HUDEP-2 (cell line): Measurements from ENCODE around the gene SPNS3.

Experiments used
- DNase-seq, 76 experiments: peaks; one replicate each; lab custom pipeline; 2025; ENCODE audit not compliant: unreplicated experiment in 76 of 76; lab: John Stamatoyannopoulos, UW

Gene SPNS3

GRCh38 chr17:4433515-4434031 is at the start of gene SPNS3:
Gene SPNS3 (plus strand): TSS chr17:4433940. CDS start chr17:4433968, 28 bp downstream.
- no peak for DNase-seq

DNA sequence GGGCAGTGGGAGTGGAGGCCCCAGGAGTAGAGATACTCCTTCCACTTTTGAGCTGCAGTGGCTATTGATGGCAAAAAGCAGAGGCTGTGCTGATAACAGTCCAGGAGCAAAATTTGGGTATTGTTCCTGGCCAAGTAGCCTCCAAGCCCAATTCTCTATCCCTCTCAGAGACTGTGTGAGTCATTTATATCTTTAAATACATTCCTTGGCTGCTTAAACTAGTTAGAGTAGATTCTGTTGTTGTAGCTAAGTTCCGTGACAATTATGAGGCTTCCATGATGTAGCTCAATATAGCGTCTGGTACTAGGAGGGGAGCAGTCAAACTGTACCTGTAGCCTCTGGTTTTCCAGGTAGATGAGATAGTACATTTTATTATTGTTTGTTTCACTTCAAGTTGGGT is 47.3 kb upstream of the SPNS3 start:
- no peak for DNase-seq

GRCh38 chr17:4387137-4387536 is 46.6 kb upstream of the SPNS3 start:
- no peak for DNase-seq

- no peak for DNase-seq
These were observed 44.7 kb upstream of the SPNS3 start for GRCh38 chr17:4389079-4389478.

DNA sequence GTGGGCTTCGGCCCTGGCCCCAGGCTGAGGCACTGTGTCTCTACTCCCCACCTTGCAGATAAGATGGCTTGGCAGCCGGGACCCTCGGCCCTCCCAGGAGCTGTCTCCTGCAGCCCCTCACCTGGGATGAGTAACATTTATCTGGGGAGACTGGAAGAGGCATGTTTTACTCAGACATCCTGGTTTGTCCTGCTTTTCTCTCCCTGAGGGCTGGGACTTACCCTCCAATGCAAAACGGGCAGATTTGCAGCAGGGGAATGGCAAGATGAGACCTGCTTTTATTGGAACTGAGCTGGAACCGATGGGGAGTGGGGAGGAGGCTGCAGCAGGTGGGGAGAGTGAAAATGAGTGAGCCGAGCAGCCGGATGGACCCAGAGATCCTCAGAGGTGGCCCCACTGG is 39.9 kb upstream of the SPNS3 start:
- DNase-seq, result no peak

DNA sequence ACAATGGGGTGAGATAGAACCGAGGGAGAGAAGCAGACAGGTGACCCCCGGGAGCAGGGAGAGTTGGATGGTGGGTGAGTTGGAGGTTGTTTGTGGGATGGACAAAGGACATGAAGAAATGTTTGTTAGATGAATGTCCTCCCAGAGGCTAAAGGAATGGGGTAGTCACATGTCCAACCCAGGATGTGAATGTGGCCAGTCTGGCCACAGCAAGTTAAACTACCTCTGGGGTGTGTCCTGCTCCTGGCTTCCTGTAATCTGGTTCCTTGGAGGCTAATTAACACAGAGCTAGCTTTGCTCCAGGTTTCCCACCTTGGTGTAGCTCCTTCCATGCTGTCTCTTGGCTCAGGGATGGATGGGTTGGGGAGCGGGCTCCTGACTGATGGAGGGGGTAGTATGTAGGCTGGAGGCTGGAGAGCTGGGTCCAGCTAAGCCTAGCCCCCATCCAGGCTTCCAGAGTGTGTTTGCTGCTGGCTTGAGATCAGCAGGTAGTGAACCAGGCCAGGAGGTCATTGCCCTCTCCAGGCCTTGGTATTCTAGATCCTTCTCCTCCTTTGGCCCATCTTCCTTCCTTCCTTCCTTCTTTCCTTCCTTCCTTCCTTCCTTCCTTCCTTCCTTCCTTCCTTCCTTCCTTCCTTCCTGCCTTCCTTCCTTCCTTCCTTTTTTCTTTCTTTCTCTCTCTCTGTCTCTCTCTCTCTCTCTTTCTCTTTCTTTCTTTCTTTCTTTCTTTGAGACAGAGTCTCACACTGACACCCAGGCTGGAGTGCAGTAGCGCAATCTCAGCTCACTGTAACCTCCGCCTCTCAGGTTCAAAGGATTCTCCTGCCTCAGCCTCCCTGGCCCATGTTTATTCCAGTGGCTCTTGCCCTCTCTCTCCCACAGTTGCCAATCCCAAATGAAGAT is 39.3 kb upstream of the SPNS3 start:
- no peak for DNase-seq

DNA sequence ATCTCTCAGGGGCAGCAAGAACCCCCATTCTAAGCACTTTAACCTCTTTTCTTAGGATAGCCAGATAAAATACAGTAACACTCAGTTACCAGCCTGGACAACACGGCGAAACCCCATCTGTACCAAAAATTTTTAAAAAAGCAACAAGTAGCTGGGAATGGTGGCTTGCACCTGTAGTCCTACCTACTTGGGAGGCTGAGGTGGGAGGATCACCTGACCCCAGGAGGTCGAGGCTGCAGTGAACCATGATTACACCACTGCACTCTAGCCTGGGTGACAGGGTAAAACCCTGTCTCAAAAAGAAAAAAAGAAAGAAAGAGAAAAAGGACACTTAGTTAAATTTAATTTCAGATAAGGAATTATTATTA is 38.6 kb upstream of the SPNS3 start:
- DNase-seq, result no peak

- DNase-seq, result no peak
These were observed 35.9 kb upstream of the SPNS3 start for GRCh38 chr17:4397840-4398239.

DNA sequence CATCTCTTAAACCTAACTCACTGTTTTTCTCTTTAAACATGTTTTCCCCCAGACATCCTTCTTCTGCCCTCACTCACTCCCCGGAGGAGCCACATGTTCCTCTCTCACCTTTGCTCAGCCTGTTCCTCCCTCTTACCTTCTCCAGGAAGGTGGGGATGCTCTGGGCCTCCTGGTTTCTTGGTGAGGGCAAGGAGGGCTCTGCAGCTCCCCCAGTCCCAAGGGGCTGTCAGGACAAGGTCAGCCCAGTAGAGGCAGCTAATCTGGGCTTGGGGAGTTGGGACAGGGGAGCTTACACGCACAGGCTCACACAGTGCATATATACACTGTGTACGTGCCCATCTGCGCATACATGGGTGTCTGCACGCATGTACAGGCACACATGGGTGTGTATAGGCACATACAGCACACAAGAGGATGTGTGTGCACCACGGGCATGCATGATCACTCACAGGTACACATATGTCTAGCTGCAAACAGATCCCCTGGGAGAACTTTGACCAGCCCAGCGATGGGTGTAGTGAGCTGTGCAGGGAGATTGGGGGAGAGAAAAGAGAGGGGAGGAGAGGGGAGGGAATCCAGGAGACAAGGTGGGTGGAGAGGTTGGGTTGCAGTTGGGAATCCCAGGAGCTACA is 28.6 kb upstream of the SPNS3 start:
- no peak for DNase-seq

DNA sequence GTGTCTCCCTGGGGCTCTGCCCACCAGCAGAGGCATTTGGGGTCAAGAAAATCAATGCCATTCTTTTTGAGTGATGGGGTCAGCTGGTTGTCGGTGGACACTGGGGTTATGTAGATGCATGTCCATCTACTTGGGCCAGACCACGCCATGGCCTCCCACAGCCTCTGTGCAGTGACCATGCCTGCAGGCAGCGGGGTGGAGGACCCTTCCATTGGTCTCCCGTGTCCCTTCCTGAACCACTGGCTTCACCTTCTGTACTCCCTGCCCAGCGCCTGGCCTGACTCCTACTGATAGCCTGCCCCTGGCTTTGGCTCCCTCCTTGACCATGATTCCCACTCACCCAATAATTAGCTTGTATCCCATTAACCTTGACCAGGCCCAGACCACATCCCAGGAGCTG is 28.0 kb upstream of the SPNS3 start:
- DNase-seq, result no peak

- DNase-seq, result no peak
These were observed 27.4 kb upstream of the SPNS3 start for GRCh38 chr17:4406386-4406785.

DNA sequence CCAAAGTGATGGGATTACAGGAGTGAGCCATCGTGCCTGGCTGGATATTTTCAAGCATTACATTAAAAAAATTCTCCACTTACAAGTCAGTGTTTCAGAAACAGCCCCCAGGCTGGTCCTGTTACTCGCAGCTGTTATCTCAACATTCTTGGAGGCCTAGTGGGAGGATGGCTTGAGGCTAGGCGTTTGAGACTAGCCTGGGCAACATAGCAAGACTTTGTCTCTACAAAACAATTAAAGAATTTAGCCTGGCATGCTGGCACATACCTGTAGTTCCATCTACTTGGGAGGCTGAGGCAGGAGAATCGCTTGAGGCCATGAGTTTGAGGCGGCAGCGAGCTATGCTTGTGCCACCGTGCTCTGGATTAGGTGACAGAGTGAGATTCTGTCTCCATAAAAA is 26.5 kb upstream of the SPNS3 start:
- no peak for DNase-seq

- no peak for DNase-seq
These were observed 25.9 kb upstream of the SPNS3 start for GRCh38 chr17:4407851-4408250.

DNA sequence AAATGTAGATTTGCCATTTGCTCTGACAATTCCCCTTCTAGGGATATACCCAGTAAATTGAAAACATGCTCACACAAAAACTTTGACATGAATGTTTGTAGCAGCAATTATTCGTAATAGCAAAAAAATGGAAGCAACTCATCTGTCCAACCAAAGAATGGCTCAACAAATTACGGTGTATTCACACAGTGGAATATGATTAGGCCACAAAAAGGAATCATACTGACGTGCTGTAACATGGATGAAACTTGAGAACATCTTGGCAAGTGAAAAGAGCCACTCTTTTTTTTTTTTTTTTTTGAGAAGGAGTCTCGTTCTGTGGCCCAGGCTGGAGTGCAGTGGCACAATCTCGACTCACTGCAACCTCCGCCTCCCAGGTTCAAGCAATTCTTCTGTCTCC is 24.1 kb upstream of the SPNS3 start:
- DNase-seq, result no peak

GRCh38 chr17:4411201-4411600 is 22.5 kb upstream of the SPNS3 start:
- peak in 10 of 76 experiments; percentile 2 to 37 (median 7) for DNase-seq

- DNase-seq, result peak in 71 of 76 experiments; percentile 9 to 86 (median 69)
These were observed 20.6 kb upstream of the SPNS3 start for GRCh38 chr17:4412933-4413831.

- no peak for DNase-seq
These were observed 16.5 kb upstream of the SPNS3 start for GRCh38 chr17:4417129-4417667.

GRCh38 chr17:4420692-4421131 is 13.0 kb upstream of the SPNS3 start:
- peak in 56 of 76 experiments; percentile 3 to 75 (median 32) for DNase-seq

GRCh38 chr17:4422864-4423263 is 10.9 kb upstream of the SPNS3 start:
- DNase-seq, result no peak

GRCh38 chr17:4425398-4425797 is 8.3 kb upstream of the SPNS3 start:
- no peak for DNase-seq
